ENCODE results near the gene TBC1D9B. TPM values are rescaled to one million over a fixed set of nuclear protein-coding genes. Genes with fewer than 3 reads are reported as not detected.

TBC1D9B gene
- total and polyA plus RNA-seq, 3 donors from 2014 or later, result 76.1 to 134 (median 122) TPM

GRCh38 chr5:179906795-179907555 lies 722 bp downstream of the TBC1D9B start:
- H3K4me1 ChIP-seq, result peaks cover 23% of the 10 kb centered on the region
- WGBS, 2 donors, result 4 to 5% methylated on average over 28 to 33 of the region's 50 CpGs
- DNase-seq, result peak; percentile 67
- peak overlapping the region; percentile 72 to 86 for H3K27ac ChIP-seq
- peak overlapping the region; percentile 60 to 66 for H3K4me3 ChIP-seq
- TF ChIP-seq POLR2A (IDR thresholded peaks at IDR 0.05), result no peak
- TF ChIP-seq CTCF (IDR thresholded peaks at IDR 0.05), result peak in 1 of 3 experiments; percentile 12
- H3K27me3 ChIP-seq, result no peaks in the 10 kb centered on the region
- intact Hi-C loops (cut with DNase I; ENCODE audit: low total_unique reads), result no loop called here
- H3K9me3 ChIP-seq, result no peaks in the 10 kb centered on the region
- no peaks in the 10 kb centered on the region for H3K36me3 ChIP-seq (ENCODE audit: low read depth, missing control alignments)

GRCh38 chr5:179906294-179906794 lies 1.4 kb downstream of the TBC1D9B start:
- DNase-seq, result peak; percentile 26
- H3K4me1 ChIP-seq, result peaks cover 26% of the 10 kb centered on the region
- intact Hi-C loops (cut with DNase I; ENCODE audit: low total_unique reads), result no loop called here
- no peaks in the 10 kb centered on the region for H3K36me3 ChIP-seq (ENCODE audit: low read depth, missing control alignments)
- H3K4me3 ChIP-seq, result peak overlapping the region; percentile 60 to 66
- H3K27me3 ChIP-seq, result no peaks in the 10 kb centered on the region
- no peak for TF ChIP-seq CTCF (IDR thresholded peaks at IDR 0.05)
- TF ChIP-seq POLR2A (IDR thresholded peaks at IDR 0.05), result no peak
- no peaks in the 10 kb centered on the region for H3K9me3 ChIP-seq
- 51 to 58% methylated on average over 23 to 24 of the region's 24 CpGs for WGBS, 2 donors
- peak overlapping the region; percentile 72 to 86 for H3K27ac ChIP-seq

- Histone ChIP-seq H3K4me3 (no peak overlapping the region), H3K9me3 (no peaks in the 10 kb centered on the region), H3K27ac (peak overlapping the region in 1 of 2 donors; percentile 25), H3K27me3 (no peaks in the 10 kb centered on the region), H3K36me3 (ENCODE audit: low read depth, missing control alignments) (no peaks in the 10 kb centered on the region), H3K4me1 (peaks cover 38% of the 10 kb centered on the region)
- intact Hi-C loops (cut with DNase I; ENCODE audit: low total_unique reads), result no loop called here
- DNase-seq, result peak; percentile 33
- TF ChIP-seq POLR2A (IDR thresholded peaks at IDR 0.05) (no peak), CTCF (IDR thresholded peaks at IDR 0.05) (no peak)
- WGBS, 2 donors, result 70 to 78% methylated on average over 8 of the region's 8 CpGs
Observed at GRCh38 chr5:179905161-179905560, 2.5 kb downstream of the TBC1D9B start.

GRCh38 chr5:179904463-179905160 lies 3.1 kb downstream of the TBC1D9B start:
- H3K36me3 ChIP-seq (ENCODE audit: low read depth, missing control alignments), result no peaks in the 10 kb centered on the region
- WGBS, 2 donors, result 93 to 94% methylated on average over 24 to 25 of the region's 25 CpGs
- no peak for DNase-seq
- no peak overlapping the region for H3K4me3 ChIP-seq
- peak overlapping the region; percentile 25 to 65 for H3K27ac ChIP-seq
- H3K4me1 ChIP-seq, result peaks cover 43% of the 10 kb centered on the region
- H3K9me3 ChIP-seq, result no peaks in the 10 kb centered on the region
- no peaks in the 10 kb centered on the region for H3K27me3 ChIP-seq
- intact Hi-C loops (cut with DNase I; ENCODE audit: low total_unique reads), result no loop called here
- TF ChIP-seq POLR2A (IDR thresholded peaks at IDR 0.05) (no peak), CTCF (IDR thresholded peaks at IDR 0.05) (no peak)
